RPMI8226 (cell line): Measurements from ENCODE around the gene OMP.
A peak's percentile ranks its signal among the peaks of the same experiment; 100 is the strongest.

Experiments used
- DNase-seq: peaks from one replicate; pipeline ENCODE4 v3.0.0-alpha.2; 2015

OMP gene

DNA sequence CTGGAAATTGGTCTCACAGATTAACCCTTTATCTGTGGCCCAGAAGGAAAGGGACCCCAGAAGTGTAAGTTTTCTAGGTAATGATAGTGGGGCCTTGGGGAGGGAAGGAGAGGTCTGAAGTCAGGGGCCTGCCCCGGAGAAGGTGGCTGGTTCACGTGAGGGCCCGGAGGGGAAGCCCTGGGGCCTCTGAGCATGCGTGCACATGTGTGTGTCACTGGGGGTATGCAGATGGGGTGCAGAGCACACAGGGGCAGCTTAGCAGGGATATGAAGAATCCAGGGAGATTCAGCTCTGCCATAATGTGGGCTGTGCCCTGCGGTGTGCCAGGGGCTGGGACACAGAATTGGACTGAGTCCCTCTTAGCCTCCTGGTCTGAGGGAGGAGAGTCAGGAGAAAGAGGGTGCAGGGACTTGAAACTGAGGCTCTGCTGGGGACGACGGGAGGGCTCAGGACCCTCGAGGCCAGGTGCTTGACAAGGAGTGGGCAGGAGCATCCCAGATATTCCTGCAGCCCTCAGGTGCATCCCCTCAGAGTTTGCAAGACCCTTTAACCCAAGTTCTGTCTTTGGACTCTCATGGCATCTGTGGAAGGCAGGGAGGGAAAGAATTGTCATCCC is 40.9 kb downstream of the OMP start:
- no peak for DNase-seq

GRCh38 chr11:77144196-77144856 is 41.7 kb downstream of the OMP start:
- no peak for DNase-seq

DNA sequence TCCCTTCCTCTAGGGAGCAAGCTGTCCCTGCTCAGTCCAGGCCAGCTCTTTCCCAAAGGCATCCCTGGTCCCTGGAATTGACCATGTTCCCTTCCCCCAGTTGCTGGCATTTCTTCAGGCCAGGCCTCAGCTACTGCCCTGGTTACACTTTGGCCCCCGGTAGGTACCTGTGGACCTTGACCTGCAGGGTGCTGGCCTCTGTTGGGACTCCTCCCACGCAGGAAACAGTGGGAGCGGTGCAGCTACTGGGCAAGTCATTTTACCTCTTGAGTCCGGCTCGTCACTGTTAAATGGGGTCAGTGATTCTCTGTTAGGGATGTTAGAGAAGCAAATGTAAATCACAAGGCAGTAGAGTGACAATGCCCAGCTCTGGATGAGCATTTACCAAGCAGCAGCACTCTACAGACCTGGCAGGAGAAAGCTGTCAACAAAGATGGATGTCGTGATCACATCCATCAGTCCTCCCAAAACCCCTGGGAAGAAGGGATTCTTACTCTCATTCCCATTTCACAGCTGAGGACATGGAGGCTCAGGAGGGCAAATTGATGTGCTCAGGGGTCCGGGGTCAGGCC is 42.3 kb downstream of the OMP start:
- DNase-seq: no peak

- no peak for DNase-seq
Observed at GRCh38 chr11:77146261-77147035, 43.8 kb downstream of the OMP start.

GRCh38 chr11:77147036-77147315 is 44.3 kb downstream of the OMP start:
- DNase-seq: no peak

DNA sequence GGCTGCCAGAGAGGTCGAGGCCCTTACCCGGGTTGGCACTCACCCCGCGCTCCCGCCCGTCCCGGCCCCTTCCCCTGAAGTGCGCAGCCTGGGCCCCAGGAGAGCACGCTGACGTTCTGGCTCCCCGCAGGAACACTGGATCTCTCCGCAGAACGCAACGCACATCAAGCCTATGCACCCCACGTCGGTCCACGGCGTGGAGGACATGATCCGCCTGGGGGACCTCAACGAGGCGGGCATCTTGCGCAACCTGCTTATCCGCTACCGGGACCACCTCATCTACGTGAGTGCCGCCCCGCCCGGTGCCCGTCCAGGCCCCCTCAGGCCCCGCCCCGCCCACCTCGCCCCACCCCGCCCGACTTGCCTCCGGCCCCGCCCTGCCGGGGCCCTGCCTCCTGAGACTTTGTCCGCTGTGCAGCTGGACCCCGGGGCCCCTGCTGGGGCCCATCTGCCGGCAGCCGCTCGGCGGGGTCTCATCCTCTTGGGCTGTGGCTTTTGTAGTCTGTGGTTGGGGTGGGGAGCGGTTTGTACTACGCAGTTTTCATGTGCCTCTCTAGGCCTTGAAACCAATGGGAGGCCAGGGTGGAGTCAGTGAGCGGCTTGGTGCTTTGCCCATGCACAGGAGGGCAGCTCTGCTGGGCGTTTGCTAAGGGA is 45.2 kb downstream of the OMP start:
- DNase-seq: no peak

- DNase-seq: no peak
Observed at GRCh38 chr11:77148963-77149715, 46.5 kb downstream of the OMP start.

GRCh38 chr11:77149716-77150392 is 47.2 kb downstream of the OMP start:
- no peak for DNase-seq

DNA sequence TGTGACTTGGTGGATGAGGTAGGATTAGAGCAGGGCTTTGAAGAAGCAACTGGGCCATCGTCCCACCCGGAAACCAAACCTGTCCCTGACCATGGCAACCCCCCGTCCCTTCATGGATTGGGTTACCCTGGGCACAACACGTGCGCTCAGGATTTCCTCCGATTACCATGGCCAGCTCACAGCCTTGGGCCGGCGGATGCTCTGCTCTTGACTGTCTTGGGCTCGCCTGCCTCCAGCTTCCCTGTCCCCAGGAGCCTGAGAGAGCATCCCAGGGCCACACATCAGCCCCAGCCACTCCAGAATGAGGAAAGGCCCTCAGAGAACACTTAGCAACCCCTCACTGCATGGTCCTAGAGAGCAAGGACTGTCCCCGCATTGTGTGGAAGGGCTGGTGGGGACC is 48.2 kb downstream of the OMP start:
- DNase-seq: no peak

DNA sequence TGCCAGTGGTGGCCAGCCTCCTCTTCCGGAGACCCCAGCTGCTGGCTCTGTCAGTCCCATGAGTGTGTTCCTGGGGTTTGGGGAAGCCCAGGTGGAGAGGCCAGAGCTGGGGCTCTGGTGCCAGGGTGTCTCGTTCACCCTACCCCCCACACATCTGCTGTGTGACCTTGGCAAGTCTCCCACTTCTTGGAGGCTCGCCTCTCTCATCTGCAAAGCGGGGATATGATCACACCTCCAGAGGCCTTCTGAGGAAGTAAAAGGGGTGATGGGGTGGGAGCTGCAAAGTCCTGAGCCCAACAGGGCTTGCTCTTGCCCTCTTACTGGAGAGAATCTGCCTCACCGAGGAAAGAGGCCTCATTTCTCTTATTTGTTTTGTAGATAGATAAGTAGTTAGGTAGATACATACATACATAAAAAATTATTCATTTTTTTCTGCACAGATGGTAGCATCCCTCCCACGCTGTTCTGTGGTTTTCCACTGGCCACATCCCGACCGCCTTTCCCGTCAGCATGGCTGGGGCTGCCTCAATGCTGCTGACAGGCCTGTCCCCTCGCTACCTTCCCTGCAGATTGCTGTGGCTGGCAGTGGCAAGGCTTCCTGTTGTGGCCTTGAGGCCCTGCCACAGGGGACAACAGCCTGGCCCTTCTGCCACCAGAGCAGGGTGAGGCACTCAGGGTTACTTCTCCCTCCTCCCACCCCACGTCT is 49.3 kb downstream of the OMP start:
- DNase-seq: peak; percentile 98

DNA sequence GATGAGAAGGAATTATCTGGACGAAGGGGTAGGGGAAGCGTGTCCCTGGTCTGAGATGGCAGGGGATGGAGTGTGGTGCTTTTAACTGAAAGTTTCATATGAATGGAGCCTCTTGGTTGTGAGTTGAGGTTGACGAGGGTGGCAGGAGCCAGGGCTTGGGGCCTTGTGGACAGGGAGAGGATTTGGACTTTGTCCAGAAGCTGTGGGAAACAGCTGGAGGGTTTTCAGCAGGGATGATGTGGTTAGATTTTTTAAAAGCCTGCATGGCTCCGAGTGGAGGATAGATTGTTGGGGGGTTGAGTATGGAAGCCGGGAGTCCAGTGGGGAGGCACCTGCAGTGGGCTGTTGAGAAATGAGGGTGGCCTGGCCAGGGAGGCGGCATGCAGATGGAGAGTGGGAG is 50.2 kb downstream of the OMP start:
- DNase-seq: peak; percentile 52
